H1 (cell line): ENCODE data around the gene PPAN. TPM values are rescaled to one million over a fixed set of nuclear protein-coding genes. Genes with fewer than 3 reads are reported as not detected.

Experiments
- SIN3A ChIP-seq, 2 experiments: IDR thresholded peaks in 1 of 2; conservative IDR thresholded peaks in 1 of 2; 2 replicates each; pipeline ENCODE4 v1.6.1; 2011 to 2012; ENCODE audit warnings: low read length in 2 of 2, improper control_type of control experiment in 1 of 2, low read depth in 1 of 2, mild to moderate bottlenecking in 1 of 2
- SP2 ChIP-seq: IDR thresholded peaks from 2 replicates; pipeline ENCODE4 v1.6.1; 2012; ENCODE audit warnings: mild to moderate bottlenecking, low read length, inconsistent platforms
- polyA plus RNA-seq, 7 experiments: library from polyadenylated mRNA; depleted of rRNA in 3 of 7; stranded (reverse) in 5 of 7; unstranded in 2 of 7; fragments of >200 nt in 5 of 7; fragments of 200-250 nt in 2 of 7; gene quantifications; 1 replicate in 5 of 7; 2 replicates in 1 of 7; 4 replicates in 1 of 7; pipeline versions ENCODE4 v1.2.1 to v1.2.3, GENCODE V29; 2011 to 2013; ENCODE audit warnings: missing spikeins in 2 of 7, mixed read lengths in 2 of 7
- total RNA-seq: library from RNA; stranded (reverse); fragmentation: NEBNext Ultra II Directional; extraction: Animal tissue kit (Norgen Biotek cat#: 25700); gene quantifications from 2 replicates; pipeline ENCODE4 v1.2.1, GENCODE V29; 2021

Gene PPAN
- total and polyA plus RNA-seq, 2 of the 8 experiments (the other 6 are each of a cell fraction or from before 2014, with no cell fraction given), result 48.8 to 74.4 TPM

DNA sequence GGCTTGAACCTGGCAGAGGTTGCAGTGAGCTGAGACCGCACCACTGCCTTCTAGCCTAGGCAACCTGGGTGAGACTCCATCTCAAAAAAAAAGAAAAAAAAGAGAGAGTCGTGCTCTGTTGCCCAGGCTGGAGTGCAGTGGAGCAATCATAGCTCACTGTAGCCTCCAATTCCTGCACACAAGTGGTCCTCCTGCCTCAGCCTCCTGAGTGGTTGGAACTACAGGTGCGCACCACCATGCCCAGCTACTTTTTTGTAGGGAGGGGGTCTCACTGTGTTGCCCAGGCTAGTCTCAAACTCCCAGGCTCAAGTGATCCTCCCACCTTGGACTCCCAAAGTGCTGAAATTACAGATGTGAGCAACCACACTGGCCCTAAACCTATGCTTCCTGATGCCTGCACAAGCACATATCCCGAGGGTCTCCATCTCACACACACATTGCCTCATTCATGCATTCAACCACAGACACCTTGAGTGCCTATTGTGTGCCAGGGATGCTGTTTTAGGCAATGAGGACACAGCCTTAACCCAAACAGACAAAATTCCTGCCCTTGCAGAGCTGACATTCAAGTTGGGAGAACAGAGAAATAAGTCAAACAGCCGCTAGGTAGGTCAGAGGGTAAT, 5.9 kb upstream of the PPAN start (continued):
- TF ChIP-seq SIN3A (conservative IDR thresholded peaks at IDR 0.05 in 1 of 2, IDR thresholded peaks at IDR 0.05 in 1 of 2; ENCODE audit: low read depth in 1 of 2, low read length in 2 of 2) (no peak), SP2 (no peak)
